Measurements from ENCODE around the gene PRSS57. TPM values are rescaled to one million over a fixed set of nuclear protein-coding genes. Genes with fewer than 3 reads are reported as not detected.

Gene PRSS57
- total RNA-seq, 1 experiment from 2014 or later: not detected

GRCh38 chr19:694481-695351 is 536 bp downstream of the PRSS57 start:
- DNase-seq (ENCODE audit: low read depth): no peak

GRCh38 chr19:690203-690602 is 5.0 kb downstream of the PRSS57 start:
- no peak for DNase-seq (ENCODE audit: low read depth)

- no peak for DNase-seq (ENCODE audit: low read depth)
Measured at GRCh38 chr19:688992-689391, 6.3 kb downstream of the PRSS57 start.

- no peak for DNase-seq (ENCODE audit: low read depth)
Measured at GRCh38 chr19:688214-688613, 7.0 kb downstream of the PRSS57 start.

- DNase-seq (ENCODE audit: low read depth): no peak
Measured at GRCh38 chr19:687569-688166, 7.6 kb downstream of the PRSS57 start.

- DNase-seq (ENCODE audit: low read depth): no peak
Measured at GRCh38 chr19:686589-687297, 8.5 kb downstream of the PRSS57 start.

GRCh38 chr19:685454-685931 is 9.8 kb downstream of the PRSS57 start:
- no peak for DNase-seq (ENCODE audit: low read depth)

- no peak for DNase-seq (ENCODE audit: low read depth)
Measured at GRCh38 chr19:682678-683320, 12.5 kb downstream of the PRSS57 start.

GRCh38 chr19:681029-682019 is 13.9 kb downstream of the PRSS57 start:
- DNase-seq (ENCODE audit: low read depth): no peak

GRCh38 chr19:680287-681028 is 14.8 kb downstream of the PRSS57 start:
- peak; percentile 93 for DNase-seq (ENCODE audit: low read depth)

GRCh38 chr19:679418-680286 is 15.6 kb downstream of the PRSS57 start:
- DNase-seq (ENCODE audit: low read depth): peak; percentile 60

GRCh38 chr19:678791-679388 is 16.4 kb downstream of the PRSS57 start:
- DNase-seq (ENCODE audit: low read depth): no peak

GRCh38 chr19:677601-678436 is 17.4 kb downstream of the PRSS57 start:
- DNase-seq (ENCODE audit: low read depth): peak; percentile 50

GRCh38 chr19:677201-677600 is 18.1 kb downstream of the PRSS57 start:
- DNase-seq (ENCODE audit: low read depth): peak; percentile 87

GRCh38 chr19:676339-677105 is 18.7 kb downstream of the PRSS57 start, which contains the start of gene FSTL3:
Gene FSTL3, plus strand, starts transcription at chr19:676392. Its CDS starts 32 bp downstream, at chr19:676424.
- peak; percentile 34 for DNase-seq (ENCODE audit: low read depth)

- no peak for DNase-seq (ENCODE audit: low read depth)
Measured at GRCh38 chr19:676007-676338, 19.3 kb downstream of the PRSS57 start.
